ENCODE measurements around the gene PDXDC1. TPM values are rescaled to one million over a fixed set of nuclear protein-coding genes. Genes with fewer than 3 reads are reported as not detected.
"Not testable (repeated sequence)": the region's sequence is repeated elsewhere in the genome, so short reads cannot be mapped to it uniquely, and the experiment has no call there.

Gene PDXDC1
- total and polyA plus RNA-seq, 2 donors from 2014 or later = 56.5 to 113 TPM

DNA sequence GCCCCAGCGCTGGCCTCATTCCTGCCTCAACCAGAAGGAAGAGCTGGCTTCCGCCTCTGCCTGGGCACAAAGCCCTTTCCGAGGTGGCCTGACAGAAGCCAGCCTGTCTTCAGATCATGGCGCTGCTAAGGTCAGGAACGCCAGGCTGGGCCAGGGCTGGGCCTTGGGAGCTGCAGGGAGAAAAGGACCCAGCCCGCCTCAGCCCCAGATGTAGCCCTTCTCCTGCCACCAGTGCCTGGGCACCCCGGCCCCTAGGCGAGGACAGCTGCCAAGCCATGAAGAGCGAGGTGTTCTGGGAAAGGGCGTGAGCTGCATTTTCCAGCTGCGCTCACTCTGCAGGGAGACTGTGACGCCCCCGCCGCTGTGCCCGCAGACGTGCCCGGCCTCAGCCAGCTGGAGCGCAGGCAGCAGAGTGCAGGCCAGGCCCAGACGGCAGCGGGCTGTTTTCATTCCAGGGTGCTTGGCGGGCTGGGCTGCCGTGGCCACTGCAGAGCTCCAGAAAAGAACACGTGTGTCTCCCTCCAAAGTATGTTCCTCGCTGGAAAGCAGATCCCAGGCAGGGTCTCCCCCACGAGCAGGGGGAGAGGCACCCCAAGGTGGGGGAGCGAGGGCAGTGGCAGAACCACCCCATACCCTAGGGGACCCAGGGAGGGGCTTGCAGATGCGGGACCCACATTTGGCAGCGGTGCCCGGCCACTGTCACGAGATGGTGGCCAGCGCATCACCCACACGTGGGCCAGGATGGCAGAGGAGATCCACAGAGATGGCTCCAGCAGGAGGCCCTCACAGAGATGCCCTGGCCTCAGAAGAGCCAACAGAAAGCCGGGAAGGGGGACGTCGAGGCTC is 170.8 kb downstream of the PDXDC1 start:
- H3K27ac ChIP-seq (ENCODE audit: low read depth in 2 of 2, low read length in 2 of 2); H3K4me3 ChIP-seq (ENCODE audit: low read length in 3 of 3); H3K36me3 ChIP-seq (ENCODE audit: control insufficient read depth in 2 of 3, insufficient read depth in 3 of 3, low read length in 3 of 3); H3K27me3 ChIP-seq (ENCODE audit: control insufficient read depth, insufficient read depth, low read length); H3K9me3 ChIP-seq (ENCODE audit: control insufficient read depth in 2 of 3, insufficient read depth in 1 of 3, low read length in 3 of 3); H3K4me1 ChIP-seq (ENCODE audit: control insufficient read depth in 2 of 3, insufficient read depth in 2 of 3, low read depth in 1 of 3, low read length in 3 of 3); intact Hi-C loops (cut with DNase I); FAIRE-seq; H3K9ac ChIP-seq (ENCODE audit: low read length in 3 of 3): not testable (repeated sequence)
- peak in 2 of 5 donors; percentile 38 to 54 for DNase-seq

GRCh38 chr16:15146264-15146662 is 171.4 kb downstream of the PDXDC1 start:
- H3K4me3 ChIP-seq (ENCODE audit: low read length in 3 of 3); H3K4me1 ChIP-seq (ENCODE audit: control insufficient read depth in 2 of 3, insufficient read depth in 2 of 3, low read depth in 1 of 3, low read length in 3 of 3); H3K9me3 ChIP-seq (ENCODE audit: control insufficient read depth in 2 of 3, insufficient read depth in 1 of 3, low read length in 3 of 3); FAIRE-seq; H3K27me3 ChIP-seq (ENCODE audit: control insufficient read depth, insufficient read depth, low read length); H3K27ac ChIP-seq (ENCODE audit: low read depth in 2 of 2, low read length in 2 of 2); intact Hi-C loops (cut with DNase I); H3K9ac ChIP-seq (ENCODE audit: low read length in 3 of 3); H3K36me3 ChIP-seq (ENCODE audit: control insufficient read depth in 2 of 3, insufficient read depth in 3 of 3, low read length in 3 of 3): not testable (repeated sequence)
- DNase-seq = peak in 2 of 5 donors; percentile 36 to 56

DNA sequence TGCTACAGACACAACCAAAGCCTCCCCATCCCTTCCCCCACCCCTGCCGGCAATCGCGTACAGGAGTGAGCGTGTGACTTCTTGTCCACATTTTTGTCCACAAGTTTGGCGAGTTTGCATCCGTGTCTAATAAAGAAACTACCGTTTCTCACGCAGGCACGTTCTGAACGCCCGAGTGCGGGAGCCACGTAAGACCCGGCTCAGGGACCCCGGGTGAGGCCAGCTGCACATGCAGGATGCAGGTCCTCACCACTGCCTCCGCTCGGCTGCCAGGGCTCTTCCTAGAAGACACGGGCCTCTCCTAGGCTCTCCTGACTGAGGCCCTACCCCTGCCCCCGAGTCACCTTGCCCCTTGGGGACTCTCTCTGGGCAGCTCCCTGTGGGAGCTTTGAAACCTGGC is 174.0 kb downstream of the PDXDC1 start:
- H3K27ac ChIP-seq (ENCODE audit: low read depth in 2 of 2, low read length in 2 of 2); H3K9me3 ChIP-seq (ENCODE audit: control insufficient read depth in 2 of 3, insufficient read depth in 1 of 3, low read length in 3 of 3); H3K4me1 ChIP-seq (ENCODE audit: control insufficient read depth in 2 of 3, insufficient read depth in 2 of 3, low read depth in 1 of 3, low read length in 3 of 3); H3K36me3 ChIP-seq (ENCODE audit: control insufficient read depth in 2 of 3, insufficient read depth in 3 of 3, low read length in 3 of 3); H3K9ac ChIP-seq (ENCODE audit: low read length in 3 of 3); H3K4me3 ChIP-seq (ENCODE audit: low read length in 3 of 3); FAIRE-seq; H3K27me3 ChIP-seq (ENCODE audit: control insufficient read depth, insufficient read depth, low read length); intact Hi-C loops (cut with DNase I): not testable (repeated sequence)
- peak in 2 of 5 donors; percentile 27 to 45 for DNase-seq

DNA sequence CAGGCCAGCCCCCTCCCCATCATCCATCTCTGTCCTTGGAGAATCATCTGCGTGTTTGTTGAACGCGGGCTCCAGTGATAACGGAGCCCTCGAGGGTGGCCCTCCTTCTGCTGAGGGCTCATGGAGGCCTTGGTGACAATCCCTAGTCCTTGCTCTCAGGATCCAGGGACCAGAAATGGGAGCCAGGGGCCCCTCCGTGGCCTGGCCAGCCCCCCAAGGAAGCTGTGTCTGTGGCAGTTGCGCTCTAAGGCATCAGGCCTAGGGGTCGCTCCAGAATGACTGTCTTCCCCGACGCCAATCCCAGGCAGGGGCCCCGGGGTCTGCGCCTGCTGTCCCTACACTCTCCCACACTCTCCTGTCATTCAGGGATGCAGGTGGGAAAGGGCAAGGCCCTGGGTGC is 174.4 kb downstream of the PDXDC1 start:
- FAIRE-seq; H3K36me3 ChIP-seq (ENCODE audit: control insufficient read depth in 2 of 3, insufficient read depth in 3 of 3, low read length in 3 of 3); H3K9ac ChIP-seq (ENCODE audit: low read length in 3 of 3); H3K27me3 ChIP-seq (ENCODE audit: control insufficient read depth, insufficient read depth, low read length); H3K4me3 ChIP-seq (ENCODE audit: low read length in 3 of 3); H3K27ac ChIP-seq (ENCODE audit: low read depth in 2 of 2, low read length in 2 of 2); H3K9me3 ChIP-seq (ENCODE audit: control insufficient read depth in 2 of 3, insufficient read depth in 1 of 3, low read length in 3 of 3); H3K4me1 ChIP-seq (ENCODE audit: control insufficient read depth in 2 of 3, insufficient read depth in 2 of 3, low read depth in 1 of 3, low read length in 3 of 3); intact Hi-C loops (cut with DNase I): not testable (repeated sequence)
- peak in 1 of 5 donors; percentile 24 for DNase-seq

GRCh38 chr16:15154005-15154404 is 179.2 kb downstream of the PDXDC1 start:
- intact Hi-C loops (cut with DNase I); H3K9ac ChIP-seq (ENCODE audit: low read length in 3 of 3); H3K27ac ChIP-seq (ENCODE audit: low read depth in 2 of 2, low read length in 2 of 2); FAIRE-seq; H3K27me3 ChIP-seq (ENCODE audit: control insufficient read depth, insufficient read depth, low read length); H3K36me3 ChIP-seq (ENCODE audit: control insufficient read depth in 2 of 3, insufficient read depth in 3 of 3, low read length in 3 of 3); H3K4me1 ChIP-seq (ENCODE audit: control insufficient read depth in 2 of 3, insufficient read depth in 2 of 3, low read depth in 1 of 3, low read length in 3 of 3); H3K9me3 ChIP-seq (ENCODE audit: control insufficient read depth in 2 of 3, insufficient read depth in 1 of 3, low read length in 3 of 3): not testable (repeated sequence)
- DNase-seq = peak in 3 of 5 donors; percentile 25 to 86 (median 68)
- peak overlapping the region in 2 of 3 donors; percentile 16 to 44 for H3K4me3 ChIP-seq (ENCODE audit: low read length in 3 of 3)

- FAIRE-seq; intact Hi-C loops (cut with DNase I); H3K4me1 ChIP-seq (ENCODE audit: control insufficient read depth in 2 of 3, insufficient read depth in 2 of 3, low read depth in 1 of 3, low read length in 3 of 3); H3K36me3 ChIP-seq (ENCODE audit: control insufficient read depth in 2 of 3, insufficient read depth in 3 of 3, low read length in 3 of 3); H3K9ac ChIP-seq (ENCODE audit: low read length in 3 of 3); H3K27ac ChIP-seq (ENCODE audit: low read depth in 2 of 2, low read length in 2 of 2); H3K9me3 ChIP-seq (ENCODE audit: control insufficient read depth in 2 of 3, insufficient read depth in 1 of 3, low read length in 3 of 3); H3K27me3 ChIP-seq (ENCODE audit: control insufficient read depth, insufficient read depth, low read length); H3K4me3 ChIP-seq (ENCODE audit: low read length in 3 of 3): not testable (repeated sequence)
- DNase-seq = peak; percentile 85 to 98 (median 94)
Measured at GRCh38 chr16:15154650-15155562, 180.1 kb downstream of the PDXDC1 start.

- H3K27ac ChIP-seq (ENCODE audit: low read depth in 2 of 2, low read length in 2 of 2); DNase-seq; H3K4me3 ChIP-seq (ENCODE audit: low read length in 3 of 3); H3K9ac ChIP-seq (ENCODE audit: low read length in 3 of 3); intact Hi-C loops (cut with DNase I); H3K9me3 ChIP-seq (ENCODE audit: control insufficient read depth in 2 of 3, insufficient read depth in 1 of 3, low read length in 3 of 3); H3K36me3 ChIP-seq (ENCODE audit: control insufficient read depth in 2 of 3, insufficient read depth in 3 of 3, low read length in 3 of 3); FAIRE-seq; H3K27me3 ChIP-seq (ENCODE audit: control insufficient read depth, insufficient read depth, low read length); H3K4me1 ChIP-seq (ENCODE audit: control insufficient read depth in 2 of 3, insufficient read depth in 2 of 3, low read depth in 1 of 3, low read length in 3 of 3): not testable (repeated sequence)
Measured at GRCh38 chr16:15157644-15158043, 182.8 kb downstream of the PDXDC1 start.

DNA sequence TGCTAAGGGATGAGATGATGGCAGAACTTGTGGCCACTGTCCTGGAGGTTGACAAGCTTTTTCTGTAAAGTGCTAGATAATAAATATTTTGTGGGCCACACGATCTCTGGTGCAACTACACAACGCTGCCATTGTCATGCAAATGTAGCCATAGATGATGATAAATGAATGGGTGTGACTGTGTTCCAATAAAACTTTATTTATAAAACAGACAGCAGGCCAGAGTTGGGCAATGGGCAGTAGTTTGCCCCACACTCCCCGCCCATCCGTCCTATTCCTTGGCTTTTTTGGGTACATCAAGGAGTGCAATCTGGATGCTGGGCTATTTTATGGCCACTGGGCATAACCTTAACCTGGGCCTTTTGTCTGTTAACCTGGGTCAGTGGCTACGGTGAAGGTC is 184.8 kb downstream of the PDXDC1 start:
- H3K9ac ChIP-seq (ENCODE audit: low read length in 3 of 3) = not testable (repeated sequence)

More for the DNA sequence above, 184.8 kb downstream of the PDXDC1 start:
- H3K4me1 ChIP-seq (ENCODE audit: control insufficient read depth in 2 of 3, insufficient read depth in 2 of 3, low read depth in 1 of 3, low read length in 3 of 3); FAIRE-seq; H3K27me3 ChIP-seq (ENCODE audit: control insufficient read depth, insufficient read depth, low read length); H3K4me3 ChIP-seq (ENCODE audit: low read length in 3 of 3); DNase-seq; intact Hi-C loops (cut with DNase I); H3K36me3 ChIP-seq (ENCODE audit: control insufficient read depth in 2 of 3, insufficient read depth in 3 of 3, low read length in 3 of 3); H3K9me3 ChIP-seq (ENCODE audit: control insufficient read depth in 2 of 3, insufficient read depth in 1 of 3, low read length in 3 of 3); H3K27ac ChIP-seq (ENCODE audit: low read depth in 2 of 2, low read length in 2 of 2): not testable (repeated sequence)

Data from kidney (tissue), 11 donors.